ENCODE data around the gene OVCA2.

DNA sequence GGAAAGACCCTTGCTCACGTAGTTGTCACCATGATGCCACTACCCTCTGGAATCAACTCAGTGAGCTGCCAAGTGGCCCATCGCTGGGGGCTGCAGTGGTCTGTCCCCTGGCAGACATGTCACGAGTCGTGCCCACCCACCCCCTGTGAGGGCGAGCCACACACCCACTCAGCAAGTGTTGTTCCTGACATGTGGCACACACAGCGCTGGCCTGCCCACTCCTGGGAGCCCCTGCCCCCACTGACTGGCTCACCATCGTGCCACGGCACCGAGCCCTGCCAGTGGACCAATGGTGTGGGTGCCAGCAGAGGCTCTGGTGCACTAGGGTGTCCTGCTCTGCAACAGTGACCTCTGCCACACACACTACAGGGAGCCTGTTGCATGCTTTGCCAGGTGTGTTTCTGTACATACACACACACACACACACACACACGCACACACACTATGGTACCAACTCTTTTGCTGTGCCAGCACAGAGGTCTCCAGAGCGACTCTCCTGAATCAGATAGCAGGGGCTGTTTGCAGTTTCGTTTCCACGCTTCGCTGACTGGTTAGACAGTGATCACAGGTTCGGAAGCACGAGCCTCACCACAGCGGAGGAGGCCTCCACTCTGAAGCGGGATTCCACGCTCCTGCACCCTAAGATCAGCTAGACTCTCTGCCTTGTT, 24.4 kb upstream of the OVCA2 start:
- TF ChIP-seq ZNF274 (IDR thresholded peaks at IDR 0.05; ENCODE audit: low read depth, low read length): no peak
- no peak for TF ChIP-seq SUZ12 (IDR thresholded peaks at IDR 0.05; ENCODE audit: extremely low read depth, insufficient read depth, insufficient read length)
- no peak for TF ChIP-seq YY1 (IDR thresholded peaks at IDR 0.05; ENCODE audit: insufficient read depth, insufficient read length)

All from NT2/D1 (cell line).